ENCODE results near the gene ASXL1. TPM values are rescaled to one million over a fixed set of nuclear protein-coding genes. Genes with fewer than 3 reads are reported as not detected.

The ASXL1 gene
- total RNA-seq, 2 donors from 2014 or later: 38.8 to 40.4 TPM

DNA sequence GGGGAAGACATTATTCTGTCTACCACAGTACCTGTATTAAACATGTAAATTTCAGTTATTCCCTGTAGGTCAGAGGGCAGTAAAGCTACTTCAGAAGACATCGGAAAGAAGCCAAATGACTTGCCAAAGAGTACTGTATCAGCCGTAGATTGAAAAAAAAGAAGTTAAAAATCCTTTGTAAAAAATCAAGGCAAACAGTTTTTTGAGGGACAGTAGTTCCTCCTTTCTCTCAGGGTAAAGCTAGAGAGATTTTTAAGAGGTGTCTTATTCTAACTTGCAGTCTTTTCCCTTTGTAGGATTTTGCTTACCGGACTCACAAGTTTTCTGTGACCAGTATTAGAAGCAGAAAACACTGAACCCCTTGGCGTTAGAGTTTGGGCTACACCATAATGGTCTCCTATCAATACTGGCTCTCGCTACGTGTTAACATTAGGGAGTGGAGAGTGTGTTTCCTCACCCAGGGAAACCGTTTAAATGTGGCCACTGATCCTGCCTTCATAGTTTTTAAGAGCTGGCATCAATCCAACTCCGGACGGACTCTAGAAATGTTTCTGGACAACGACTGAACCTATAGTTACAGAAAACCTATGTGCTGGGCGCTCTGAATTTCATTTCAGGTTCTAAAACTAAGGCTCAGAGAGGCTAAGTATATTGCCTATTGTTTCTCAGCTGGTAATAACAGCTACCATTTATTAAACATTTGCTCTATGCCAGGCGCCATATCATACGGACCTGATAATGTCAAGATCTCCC lies 1.3 kb upstream of the ASXL1 start:
- Histone ChIP-seq H3K27me3 (no peaks in the 10 kb centered on the region), H3K9me3 (no peaks in the 10 kb centered on the region), H3K4me3 (peak overlapping the region; percentile 61), H3K36me3 (no peaks in the 10 kb centered on the region), H3K27ac (peak overlapping the region; percentile 86), H3K9ac (ENCODE audit: low read depth in 2 of 2, low read length in 2 of 2) (peak overlapping the region in 1 of 2 donors; percentile 99), H3K4me1 (peaks cover 4% of the 10 kb centered on the region)
- intact Hi-C loops (cut with DNase I): loop anchor here (10.0 kb wide), 1 partner anchor 128 kb away; no protein-coding TSS in a partner anchor
- TF ChIP-seq, protein P1, sequence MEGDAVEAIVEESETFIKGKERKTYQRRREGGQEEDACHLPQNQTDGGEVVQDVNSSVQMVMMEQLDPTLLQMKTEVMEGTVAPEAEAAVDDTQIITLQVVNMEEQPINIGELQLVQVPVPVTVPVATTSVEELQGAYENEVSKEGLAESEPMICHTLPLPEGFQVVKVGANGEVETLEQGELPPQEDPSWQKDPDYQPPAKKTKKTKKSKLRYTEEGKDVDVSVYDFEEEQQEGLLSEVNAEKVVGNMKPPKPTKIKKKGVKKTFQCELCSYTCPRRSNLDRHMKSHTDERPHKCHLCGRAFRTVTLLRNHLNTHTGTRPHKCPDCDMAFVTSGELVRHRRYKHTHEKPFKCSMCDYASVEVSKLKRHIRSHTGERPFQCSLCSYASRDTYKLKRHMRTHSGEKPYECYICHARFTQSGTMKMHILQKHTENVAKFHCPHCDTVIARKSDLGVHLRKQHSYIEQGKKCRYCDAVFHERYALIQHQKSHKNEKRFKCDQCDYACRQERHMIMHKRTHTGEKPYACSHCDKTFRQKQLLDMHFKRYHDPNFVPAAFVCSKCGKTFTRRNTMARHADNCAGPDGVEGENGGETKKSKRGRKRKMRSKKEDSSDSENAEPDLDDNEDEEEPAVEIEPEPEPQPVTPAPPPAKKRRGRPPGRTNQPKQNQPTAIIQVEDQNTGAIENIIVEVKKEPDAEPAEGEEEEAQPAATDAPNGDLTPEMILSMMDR (IDR thresholded peaks at IDR 0.05): no peak
- DNase-seq: peak; percentile 32

DNA sequence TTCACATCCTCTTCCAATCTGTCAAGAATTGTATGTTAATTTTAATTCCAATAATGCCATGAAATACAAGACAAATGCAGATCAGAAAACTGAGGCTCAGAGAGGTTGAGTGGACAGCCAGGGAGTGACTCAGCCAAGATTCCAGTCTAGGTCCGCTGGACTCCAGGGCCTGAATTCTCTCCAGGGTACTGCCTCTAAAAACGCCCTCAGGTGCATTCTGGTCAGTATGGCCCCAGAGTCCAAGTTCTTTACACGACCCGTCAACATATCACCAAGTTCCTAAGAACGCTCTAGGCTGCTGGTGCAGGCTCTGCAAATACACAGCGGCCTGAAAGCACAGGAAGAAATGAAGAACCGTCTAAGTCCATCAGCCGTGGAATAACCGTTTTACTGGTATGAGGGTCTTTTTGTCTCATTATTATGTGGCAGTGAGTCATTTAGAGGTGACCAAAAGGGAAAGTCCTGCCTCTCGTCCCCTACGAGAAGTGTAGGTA lies 709 bp upstream of the ASXL1 start:
- Histone ChIP-seq H3K4me1 (peaks cover 4% of the 10 kb centered on the region), H3K9ac (ENCODE audit: low read depth in 2 of 2, low read length in 2 of 2) (peak overlapping the region; percentile 77 to 99), H3K27me3 (no peaks in the 10 kb centered on the region), H3K4me3 (peak overlapping the region; percentile 61), H3K36me3 (no peaks in the 10 kb centered on the region), H3K9me3 (no peaks in the 10 kb centered on the region), H3K27ac (peak overlapping the region; percentile 86)
- peak; percentile 56 for DNase-seq
- intact Hi-C loops (cut with DNase I): loop anchor here (10.0 kb wide), 1 partner anchor 127 kb away; no protein-coding TSS in a partner anchor
- TF ChIP-seq, protein P1 (IDR thresholded peaks at IDR 0.05): no peak

DNA sequence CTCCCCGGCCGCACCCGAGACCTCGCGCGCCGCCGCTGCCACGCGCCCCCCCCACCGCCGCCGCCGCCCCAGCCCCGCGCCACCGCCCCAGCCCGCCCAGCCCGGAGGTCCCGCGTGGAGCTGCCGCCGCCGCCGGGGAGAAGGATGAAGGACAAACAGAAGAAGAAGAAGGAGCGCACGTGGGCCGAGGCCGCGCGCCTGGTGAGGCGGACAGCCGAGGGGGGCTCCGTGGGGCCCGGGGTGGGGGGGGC lies 426 bp downstream of the ASXL1 start:
- peak overlapping the region; percentile 82 for H3K27ac ChIP-seq
- no peak for DNase-seq
- H3K9ac ChIP-seq (ENCODE audit: low read depth in 2 of 2, low read length in 2 of 2): peak overlapping the region; percentile 77 to 98
- no peaks in the 10 kb centered on the region for H3K27me3 ChIP-seq
- intact Hi-C loops (cut with DNase I): loop anchor here (10.0 kb wide), 1 partner anchor 126 kb away; no protein-coding TSS in a partner anchor
- H3K36me3 ChIP-seq: no peaks in the 10 kb centered on the region
- H3K4me1 ChIP-seq: peaks cover 4% of the 10 kb centered on the region
- H3K9me3 ChIP-seq: no peaks in the 10 kb centered on the region
- peak overlapping the region; percentile 69 for H3K4me3 ChIP-seq
- TF ChIP-seq, protein P1 (IDR thresholded peaks at IDR 0.05): no peak

DNA sequence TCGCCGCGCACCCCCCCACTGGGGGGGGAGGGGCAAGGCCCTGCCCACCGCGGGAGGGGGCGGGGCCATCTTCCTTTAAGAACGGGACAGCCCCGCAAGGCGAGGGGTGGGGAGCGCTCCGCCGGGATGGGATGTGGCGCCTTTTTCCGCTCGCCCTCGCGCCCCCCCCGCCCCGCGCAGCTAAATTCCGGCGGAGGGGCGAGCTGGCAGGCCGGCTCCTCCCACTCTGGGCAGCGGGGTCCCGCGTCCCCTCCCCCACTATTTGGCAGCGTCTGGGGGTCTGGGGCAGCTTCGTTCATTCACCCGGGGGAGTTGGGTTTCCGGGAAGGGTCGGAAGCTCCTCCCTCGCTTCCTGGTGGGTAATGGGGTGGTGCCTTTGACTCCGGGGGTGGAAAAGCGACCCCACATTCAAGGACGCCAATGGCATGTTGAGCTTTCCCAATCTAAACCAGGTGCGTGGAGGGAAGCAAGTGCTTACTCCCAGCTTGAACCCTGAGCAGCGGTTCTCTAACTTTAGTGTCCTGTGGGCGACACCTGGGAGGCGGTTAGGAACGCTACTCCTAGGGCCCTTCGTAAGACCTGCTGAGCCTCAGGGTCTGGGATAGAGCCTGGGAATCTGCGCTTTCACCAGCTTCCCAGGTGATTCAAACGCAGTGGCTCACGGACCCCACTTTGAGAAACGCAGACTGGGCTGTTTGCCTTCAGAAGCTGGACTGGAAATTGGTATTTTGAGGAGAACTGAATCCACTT lies 927 bp downstream of the ASXL1 start:
- Histone ChIP-seq H3K9ac (ENCODE audit: low read depth in 2 of 2, low read length in 2 of 2) (peak overlapping the region; percentile 76 to 98), H3K4me3 (peak overlapping the region; percentile 69), H3K27me3 (no peaks in the 10 kb centered on the region), H3K4me1 (peaks cover 4% of the 10 kb centered on the region), H3K27ac (peak overlapping the region; percentile 82), H3K36me3 (no peaks in the 10 kb centered on the region), H3K9me3 (no peaks in the 10 kb centered on the region)
- intact Hi-C loops (cut with DNase I): loop anchor here (10.0 kb wide), 1 partner anchor 126 kb away; no protein-coding TSS in a partner anchor
- peak; percentile 85 for DNase-seq
- TF ChIP-seq, protein P1 (IDR thresholded peaks at IDR 0.05): no peak

DNA sequence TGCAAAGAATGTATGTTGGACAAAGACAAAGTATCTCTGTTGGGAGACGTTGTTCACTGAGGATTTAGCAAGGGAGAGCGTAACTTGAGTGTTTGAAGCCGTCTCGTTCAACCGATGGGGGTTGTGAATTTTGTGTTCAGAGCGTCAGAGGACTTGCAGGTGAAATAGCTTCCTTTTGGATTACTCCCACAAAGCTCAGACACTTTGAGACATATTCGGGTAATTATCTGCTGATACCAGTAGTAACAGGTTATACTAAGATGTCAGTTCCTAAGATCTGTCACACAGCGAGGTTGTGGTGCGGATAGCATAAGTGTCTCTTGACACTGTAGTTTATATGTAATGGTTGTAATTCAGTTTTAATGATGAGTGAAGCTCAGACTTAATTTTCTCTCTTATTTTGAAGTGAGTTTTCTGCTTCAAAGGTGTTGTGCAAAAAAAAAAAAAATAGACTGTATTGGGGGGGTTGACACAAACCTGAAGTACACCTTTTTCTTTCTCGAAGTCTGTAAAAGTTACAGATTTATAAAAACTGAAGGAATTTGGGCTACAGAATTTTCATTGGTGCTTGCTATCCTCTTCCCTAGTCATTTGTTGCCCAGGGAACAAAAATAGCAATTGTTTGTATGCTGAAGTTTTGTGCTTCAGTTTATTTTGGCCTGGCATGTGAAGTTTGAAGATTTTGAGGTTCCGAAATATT lies 1.7 kb downstream of the ASXL1 start:
- Histone ChIP-seq H3K4me1 (peaks cover 4% of the 10 kb centered on the region), H3K36me3 (no peaks in the 10 kb centered on the region), H3K27ac (peak overlapping the region; percentile 82), H3K9ac (ENCODE audit: low read depth in 2 of 2, low read length in 2 of 2) (peak overlapping the region; percentile 76 to 98), H3K9me3 (no peaks in the 10 kb centered on the region), H3K4me3 (peak overlapping the region; percentile 69), H3K27me3 (no peaks in the 10 kb centered on the region)
- intact Hi-C loops (cut with DNase I): loop anchor here (10.0 kb wide), 1 partner anchor 125 kb away; no protein-coding TSS in a partner anchor
- DNase-seq: peak; percentile 42
- TF ChIP-seq, protein P1 (IDR thresholded peaks at IDR 0.05): no peak

Measured in colonic mucosa (tissue), 4 donors.